SK-N-SH treated with all-trans-retinoic acid at 6 μM for 48 hours (cell line): ENCODE data around the gene TGFBR2.

ENCODE experiments used
- ATAC-seq: fragments of 200-7000 bp; cut with Tn5 transposase; 3 replicates; pipeline ENCODE4 v1.9.1; 2020; ENCODE audit warnings: mild to moderate bottlenecking, moderate library complexity
- BACH2 ChIP-seq: fragments of 250-450 bp; sonication (Bioruptor Pico); IDR thresholded peaks from 2 replicates; pipeline ENCODE4 v1.9.0; 2021; ENCODE audit warnings: mild to moderate bottlenecking, borderline replicate concordance
- CREB5 ChIP-seq: fragments of 250-450 bp; sonication (Bioruptor Pico); IDR thresholded peaks from 2 replicates; pipeline ENCODE4 v1.5.1; 2020; ENCODE audit warnings: low read depth, mild to moderate bottlenecking, moderate library complexity
- ESRRG ChIP-seq: fragments of 250-450 bp; sonication (Bioruptor Pico); IDR thresholded peaks from 2 replicates; pipeline ENCODE4 v1.6.1; 2021; ENCODE audit warnings: mild to moderate bottlenecking
- ISL1 ChIP-seq: fragments of 250-450 bp; sonication (Bioruptor Pico); IDR thresholded peaks from 2 replicates; pipeline ENCODE4 v2.1.2; 2022; ENCODE audit warnings: mild to moderate bottlenecking, moderate library complexity
- POU6F1 ChIP-seq: fragments of 250-450 bp; sonication (Bioruptor Pico); IDR thresholded peaks from 2 replicates; pipeline ENCODE4 v1.8.0; 2021; ENCODE audit warnings: low read depth, mild to moderate bottlenecking, moderate library complexity, borderline replicate concordance
- PPARA ChIP-seq: fragments of 250-450 bp; sonication (Bioruptor Pico); IDR thresholded peaks from 2 replicates; pipeline ENCODE4 v1.5.0; 2020; ENCODE audit warnings: mild to moderate bottlenecking, borderline replicate concordance
- ZFP3 ChIP-seq: fragments of 250-450 bp; sonication (Bioruptor Pico); IDR thresholded peaks from 2 replicates; pipeline ENCODE4 v1.5.0; 2020; ENCODE audit warnings: mild to moderate bottlenecking, moderate library complexity
- ZFP30 ChIP-seq: fragments of 450-650 bp; formaldehyde crosslinking; IDR thresholded peaks from 2 replicates; pipeline ENCODE4 v1.5.0; 2022; ENCODE audit warnings: mild to moderate bottlenecking, moderate library complexity
- ZNF70 ChIP-seq: fragments of 450-650 bp; formaldehyde crosslinking; IDR thresholded peaks from 2 replicates; pipeline ENCODE4 v1.5.0; 2020; ENCODE audit warnings: mild to moderate bottlenecking, moderate library complexity
- ZNF8 ChIP-seq: fragments of 450-650 bp; formaldehyde crosslinking; IDR thresholded peaks from 2 replicates; pipeline ENCODE4 v1.5.0; 2020; ENCODE audit warnings: mild to moderate bottlenecking, moderate library complexity
- TF ChIP-seq, protein P1 (sequence below): fragments of 250-450 bp; sonication (Bioruptor Pico); IDR thresholded peaks from 2 replicates; pipeline ENCODE4 v1.5.1; 2021; ENCODE audit warnings: mild to moderate bottlenecking, moderate library complexity
- TF ChIP-seq, protein P2 (sequence below): fragments of 250-450 bp; sonication (Bioruptor Pico); IDR thresholded peaks from 2 replicates; pipeline ENCODE4 v1.5.0; 2020; ENCODE audit warnings: mild to moderate bottlenecking, moderate library complexity

The TGFBR2 gene

GRCh38 chr3:30657914-30658313 is 51.5 kb downstream of the TGFBR2 start:
- peak; percentile 41 for ATAC-seq
- no peak for TF ChIP-seq ZFP30 (CRISPR knock-in tag)
- TF ChIP-seq, protein P1, sequence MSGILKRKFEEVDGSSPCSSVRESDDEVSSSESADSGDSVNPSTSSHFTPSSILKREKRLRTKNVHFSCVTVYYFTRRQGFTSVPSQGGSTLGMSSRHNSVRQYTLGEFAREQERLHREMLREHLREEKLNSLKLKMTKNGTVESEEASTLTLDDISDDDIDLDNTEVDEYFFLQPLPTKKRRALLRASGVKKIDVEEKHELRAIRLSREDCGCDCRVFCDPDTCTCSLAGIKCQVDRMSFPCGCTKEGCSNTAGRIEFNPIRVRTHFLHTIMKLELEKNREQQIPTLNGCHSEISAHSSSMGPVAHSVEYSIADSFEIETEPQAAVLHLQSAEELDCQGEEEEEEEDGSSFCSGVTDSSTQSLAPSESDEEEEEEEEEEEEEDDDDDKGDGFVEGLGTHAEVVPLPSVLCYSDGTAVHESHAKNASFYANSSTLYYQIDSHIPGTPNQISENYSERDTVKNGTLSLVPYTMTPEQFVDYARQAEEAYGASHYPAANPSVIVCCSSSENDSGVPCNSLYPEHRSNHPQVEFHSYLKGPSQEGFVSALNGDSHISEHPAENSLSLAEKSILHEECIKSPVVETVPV: no peak
- no peak for TF ChIP-seq ZNF8
- TF ChIP-seq ESRRG: no peak
- no peak for TF ChIP-seq CREB5 (CRISPR knock-in tag)
- no peak for TF ChIP-seq PPARA (CRISPR knock-in tag)
- no peak for TF ChIP-seq BACH2
- TF ChIP-seq ZFP3 (CRISPR knock-in tag): no peak

- ATAC-seq: peak; percentile 61
Observed at GRCh38 chr3:30658328-30659052, 52.1 kb downstream of the TGFBR2 start.

GRCh38 chr3:30659270-30660130 is 53.1 kb downstream of the TGFBR2 start:
- peak; percentile 39; the same call in 1 of the 2 replicates for TF ChIP-seq ISL1
- no peak for TF ChIP-seq ZFP30 (CRISPR knock-in tag)
- TF ChIP-seq, all 23 proteins: peak for 1

More at GRCh38 chr3:30658328-30659052, 52.1 kb downstream of the TGFBR2 start:
- no peak for TF ChIP-seq CREB5 (CRISPR knock-in tag)
- TF ChIP-seq ZFP30 (CRISPR knock-in tag): no peak
- TF ChIP-seq ZNF70 (CRISPR knock-in tag): no peak

GRCh38 chr3:30660136-30660535 is 53.7 kb downstream of the TGFBR2 start:
- TF ChIP-seq ZFP30 (CRISPR knock-in tag) (no peak), ESRRG (no peak), ZFP3 (CRISPR knock-in tag) (no peak), ZNF70 (CRISPR knock-in tag) (no peak), POU6F1 (CRISPR knock-in tag) (no peak), ISL1 (no peak)
- TF ChIP-seq, protein P1: no peak
- TF ChIP-seq, protein P2, sequence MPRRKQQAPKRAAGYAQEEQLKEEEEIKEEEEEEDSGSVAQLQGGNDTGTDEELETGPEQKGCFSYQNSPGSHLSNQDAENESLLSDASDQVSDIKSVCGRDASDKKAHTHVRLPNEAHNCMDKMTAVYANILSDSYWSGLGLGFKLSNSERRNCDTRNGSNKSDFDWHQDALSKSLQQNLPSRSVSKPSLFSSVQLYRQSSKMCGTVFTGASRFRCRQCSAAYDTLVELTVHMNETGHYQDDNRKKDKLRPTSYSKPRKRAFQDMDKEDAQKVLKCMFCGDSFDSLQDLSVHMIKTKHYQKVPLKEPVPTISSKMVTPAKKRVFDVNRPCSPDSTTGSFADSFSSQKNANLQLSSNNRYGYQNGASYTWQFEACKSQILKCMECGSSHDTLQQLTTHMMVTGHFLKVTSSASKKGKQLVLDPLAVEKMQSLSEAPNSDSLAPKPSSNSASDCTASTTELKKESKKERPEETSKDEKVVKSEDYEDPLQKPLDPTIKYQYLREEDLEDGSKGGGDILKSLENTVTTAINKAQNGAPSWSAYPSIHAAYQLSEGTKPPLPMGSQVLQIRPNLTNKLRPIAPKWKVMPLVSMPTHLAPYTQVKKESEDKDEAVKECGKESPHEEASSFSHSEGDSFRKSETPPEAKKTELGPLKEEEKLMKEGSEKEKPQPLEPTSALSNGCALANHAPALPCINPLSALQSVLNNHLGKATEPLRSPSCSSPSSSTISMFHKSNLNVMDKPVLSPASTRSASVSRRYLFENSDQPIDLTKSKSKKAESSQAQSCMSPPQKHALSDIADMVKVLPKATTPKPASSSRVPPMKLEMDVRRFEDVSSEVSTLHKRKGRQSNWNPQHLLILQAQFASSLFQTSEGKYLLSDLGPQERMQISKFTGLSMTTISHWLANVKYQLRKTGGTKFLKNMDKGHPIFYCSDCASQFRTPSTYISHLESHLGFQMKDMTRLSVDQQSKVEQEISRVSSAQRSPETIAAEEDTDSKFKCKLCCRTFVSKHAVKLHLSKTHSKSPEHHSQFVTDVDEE (CRISPR knock-in tag): no peak
- TF ChIP-seq, all 23 proteins: peak for 0
- no peak for ATAC-seq

More at GRCh38 chr3:30659270-30660130, 53.1 kb downstream of the TGFBR2 start:
- ATAC-seq: peak; percentile 85
